Calu3 (cell line): ENCODE measurements around the gene CYTH4. TPM values are rescaled to one million over a fixed set of nuclear protein-coding genes. Genes with fewer than 3 reads are reported as not detected.

Source experiments
- BruUV-seq: library from RNA; stranded (reverse); fragments of 400-500 nt; replicated peaks from 2 replicates; lab custom pipeline; 2021; lab: Mats Ljungman, UMichigan
- CTCF ChIA-PET: fragments of 300-600 bp; sonication (Branson Sonifier 250); formaldehyde crosslinking; loops from one replicate; lab custom pipeline; 2022; ENCODE audit warnings: antibody characterized with exemption; lab: Charles Lee
- DNase-seq: peaks from one replicate; pipeline ENCODE4 v3.0.0; 2022
- H3K27ac Mint-ChIP-seq: one replicate; pipeline ENCODE4 v1.8.0; 2022; ENCODE audit warnings: mixed read lengths; ENCODE audit not compliant: unreplicated experiment
- H3K27me3 Mint-ChIP-seq: one replicate; pipeline ENCODE4 v1.8.0; 2022; ENCODE audit warnings: mixed read lengths; ENCODE audit not compliant: unreplicated experiment
- H3K36me3 Mint-ChIP-seq: one replicate; pipeline ENCODE4 v1.8.0; 2022; ENCODE audit warnings: mild to moderate bottlenecking, moderate library complexity, mixed read lengths; ENCODE audit not compliant: insufficient read depth, unreplicated experiment
- H3K4me1 Mint-ChIP-seq: one replicate; pipeline ENCODE4 v1.8.0; 2022; ENCODE audit warnings: mild to moderate bottlenecking, low read depth, mixed read lengths; ENCODE audit not compliant: unreplicated experiment
- H3K4me3 Mint-ChIP-seq: one replicate; pipeline ENCODE4 v1.8.0; 2022; ENCODE audit warnings: mild to moderate bottlenecking, low read depth, moderate library complexity, mixed read lengths; ENCODE audit not compliant: unreplicated experiment
- H3K9me3 Mint-ChIP-seq: one replicate; pipeline ENCODE4 v1.8.0; 2022; ENCODE audit warnings: low read depth, mixed read lengths; ENCODE audit not compliant: unreplicated experiment
- intact Hi-C: fragments of 100-400 bp; cut with micrococcal nuclease; formaldehyde crosslinking; loops from one replicate; pipeline ENCODE4 v1.10.0; 2022; ENCODE audit not compliant: unreplicated experiment
- total RNA-seq: library from RNA; stranded (reverse); gene quantifications from 2 replicates; pipeline ENCODE4 v1.2.3, GENCODE V29; 2022
- TF ChIP-seq, protein P1 (sequence below): fragments of 200-600 bp; IDR thresholded peaks from one replicate; pipeline ENCODE4 v1.8.0; 2022; ENCODE audit warnings: antibody characterized with exemption; ENCODE audit not compliant: unreplicated experiment

Gene CYTH4
- total RNA-seq, 1 experiment from 2014 or later: 0.38 TPM

DNA sequence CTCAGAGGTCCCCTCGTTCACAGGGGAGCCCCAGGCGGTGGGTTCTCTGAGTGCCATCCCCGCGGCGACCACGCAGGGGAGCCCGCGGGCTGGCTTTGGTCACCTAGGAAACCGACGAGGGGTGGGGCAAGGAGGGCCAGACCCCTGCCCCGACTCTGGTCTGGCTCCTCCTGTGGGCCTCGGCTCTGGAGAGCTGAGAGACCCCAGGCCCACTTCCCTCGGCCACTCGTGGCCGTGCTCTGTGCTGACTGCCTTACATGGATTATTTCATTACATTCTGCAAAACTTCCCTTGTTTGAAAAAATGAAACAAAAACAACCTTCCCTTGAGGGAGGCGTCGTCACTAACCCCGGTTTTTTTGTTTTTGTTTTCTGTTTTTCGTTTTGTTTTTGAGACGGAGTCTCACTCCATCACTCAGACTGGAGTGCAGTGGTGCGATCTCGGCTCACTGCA lies 15.1 kb upstream of the CYTH4 start:
- Mint-ChIP-seq H3K36me3 (peaks cover 9% of the 10 kb centered on the region), H3K4me1 (peaks cover 17% of the 10 kb centered on the region), H3K4me3 (peak overlapping the region; percentile 70), H3K27me3 (peaks cover 37% of the 10 kb centered on the region), H3K27ac (peak overlapping the region; percentile 81), H3K9me3 (no peaks in the 10 kb centered on the region)
- no TSS peak for BruUV-seq
- TF ChIP-seq, protein P1, sequence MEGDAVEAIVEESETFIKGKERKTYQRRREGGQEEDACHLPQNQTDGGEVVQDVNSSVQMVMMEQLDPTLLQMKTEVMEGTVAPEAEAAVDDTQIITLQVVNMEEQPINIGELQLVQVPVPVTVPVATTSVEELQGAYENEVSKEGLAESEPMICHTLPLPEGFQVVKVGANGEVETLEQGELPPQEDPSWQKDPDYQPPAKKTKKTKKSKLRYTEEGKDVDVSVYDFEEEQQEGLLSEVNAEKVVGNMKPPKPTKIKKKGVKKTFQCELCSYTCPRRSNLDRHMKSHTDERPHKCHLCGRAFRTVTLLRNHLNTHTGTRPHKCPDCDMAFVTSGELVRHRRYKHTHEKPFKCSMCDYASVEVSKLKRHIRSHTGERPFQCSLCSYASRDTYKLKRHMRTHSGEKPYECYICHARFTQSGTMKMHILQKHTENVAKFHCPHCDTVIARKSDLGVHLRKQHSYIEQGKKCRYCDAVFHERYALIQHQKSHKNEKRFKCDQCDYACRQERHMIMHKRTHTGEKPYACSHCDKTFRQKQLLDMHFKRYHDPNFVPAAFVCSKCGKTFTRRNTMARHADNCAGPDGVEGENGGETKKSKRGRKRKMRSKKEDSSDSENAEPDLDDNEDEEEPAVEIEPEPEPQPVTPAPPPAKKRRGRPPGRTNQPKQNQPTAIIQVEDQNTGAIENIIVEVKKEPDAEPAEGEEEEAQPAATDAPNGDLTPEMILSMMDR: peak; percentile 96
- DNase-seq: peak; percentile 80
- CTCF ChIA-PET: interaction anchor here (0.6 kb wide), 1 partner anchor 410 kb away, joined by 3 read pairs; no protein-coding TSS in a partner anchor
- intact Hi-C loops: loop anchor here (5.0 kb wide), 1 partner anchor 190 kb away; no protein-coding TSS in a partner anchor

DNA sequence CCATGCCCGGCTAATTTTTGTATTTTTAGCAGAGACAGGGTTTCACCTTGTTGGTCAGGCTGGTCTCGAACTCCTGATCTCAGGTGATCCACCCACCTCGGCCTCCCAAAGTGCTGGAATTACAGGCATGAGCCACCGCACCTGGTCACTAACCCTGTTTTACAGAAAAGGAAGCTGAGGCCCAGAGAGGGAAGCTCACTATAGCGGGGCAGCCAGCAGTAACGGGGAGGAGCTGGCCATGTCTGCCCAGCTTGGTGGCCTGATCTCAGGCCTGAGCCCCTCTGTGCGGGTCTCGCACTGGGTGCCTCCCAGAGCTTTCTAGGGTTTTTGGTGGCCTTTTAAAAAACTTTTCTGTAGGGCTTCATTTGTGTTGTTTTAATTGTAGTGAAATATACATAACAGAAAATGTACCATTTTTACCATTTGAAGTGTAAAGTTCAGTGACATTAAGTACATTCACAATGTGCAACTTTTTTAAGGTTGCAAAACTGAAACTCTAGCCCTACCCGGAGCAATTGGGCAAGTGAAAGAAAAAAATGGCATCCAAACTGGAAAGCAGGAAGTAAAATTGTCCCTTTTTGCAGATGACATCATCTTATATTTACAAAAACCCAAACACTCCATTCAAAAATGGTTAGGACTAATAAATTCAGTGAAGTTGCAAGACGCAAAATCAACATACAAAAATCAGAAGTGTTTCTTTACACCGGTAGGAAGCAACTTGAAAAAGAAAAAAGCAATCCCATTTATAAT lies 14.5 kb upstream of the CYTH4 start:
- Mint-ChIP-seq H3K4me3 (peak overlapping the region; percentile 70), H3K9me3 (no peaks in the 10 kb centered on the region), H3K4me1 (peaks cover 17% of the 10 kb centered on the region), H3K36me3 (peaks cover 9% of the 10 kb centered on the region), H3K27ac (peak overlapping the region; percentile 81), H3K27me3 (peaks cover 30% of the 10 kb centered on the region)
- TF ChIP-seq, protein P1: no peak
- no TSS peak for BruUV-seq
- intact Hi-C loops: loop anchor here (5.0 kb wide), 1 partner anchor 189 kb away; no protein-coding TSS in a partner anchor
- CTCF ChIA-PET: interaction anchor here (0.6 to 0.7 kb wide), 2 partner anchors 189 to 409 kb away, joined by 3 read pairs; no protein-coding TSS in a partner anchor
- no peak for DNase-seq

DNA sequence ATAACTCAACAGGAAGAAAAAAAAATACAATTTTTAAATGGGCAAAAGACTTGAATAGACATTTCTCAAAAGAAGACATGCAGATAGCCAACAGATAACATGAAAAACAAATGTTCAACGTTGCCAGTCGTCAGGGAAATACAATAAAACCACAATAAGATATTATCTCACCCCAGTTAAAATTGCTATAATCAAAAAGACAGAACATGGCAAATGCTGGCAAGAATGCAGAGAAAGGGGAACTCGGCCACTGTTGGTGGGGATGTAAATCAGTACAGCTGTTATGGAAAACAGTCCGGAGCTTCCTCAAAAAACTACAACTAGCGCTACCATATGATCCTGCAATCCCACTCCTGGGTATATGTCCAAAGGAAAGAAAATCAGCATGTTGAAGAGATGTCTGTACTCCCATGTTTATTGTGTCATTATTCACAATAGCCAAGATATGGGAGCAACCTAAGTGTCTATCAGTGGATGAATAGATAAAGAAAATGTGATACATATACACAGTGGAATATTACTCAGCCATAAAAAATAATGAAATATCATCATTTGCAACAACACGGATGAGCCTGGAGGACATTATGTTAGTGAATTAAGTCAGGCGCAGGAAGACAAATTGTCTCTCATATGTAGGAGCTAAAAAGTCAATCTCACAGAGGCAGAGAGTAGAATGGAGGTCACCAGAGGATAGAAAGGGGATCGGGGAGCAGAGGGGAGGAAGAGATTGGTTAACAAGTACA lies 12.2 kb upstream of the CYTH4 start:
- no peak overlapping the region for H3K27ac Mint-ChIP-seq
- no peak overlapping the region for H3K4me3 Mint-ChIP-seq
- no TSS peak for BruUV-seq
- peaks cover 9% of the 10 kb centered on the region for H3K36me3 Mint-ChIP-seq
- H3K9me3 Mint-ChIP-seq: no peaks in the 10 kb centered on the region
- DNase-seq: no peak
- CTCF ChIA-PET: interaction anchor here (0.6 kb wide), 1 partner anchor 62 kb away, joined by 5 read pairs; no protein-coding TSS in a partner anchor
- peaks cover 34% of the 10 kb centered on the region for H3K27me3 Mint-ChIP-seq
- intact Hi-C loops: loop anchor here (5.0 kb wide), 1 partner anchor 187 kb away; no protein-coding TSS in a partner anchor
- TF ChIP-seq, protein P1: no peak
- H3K4me1 Mint-ChIP-seq: peaks cover 17% of the 10 kb centered on the region

DNA sequence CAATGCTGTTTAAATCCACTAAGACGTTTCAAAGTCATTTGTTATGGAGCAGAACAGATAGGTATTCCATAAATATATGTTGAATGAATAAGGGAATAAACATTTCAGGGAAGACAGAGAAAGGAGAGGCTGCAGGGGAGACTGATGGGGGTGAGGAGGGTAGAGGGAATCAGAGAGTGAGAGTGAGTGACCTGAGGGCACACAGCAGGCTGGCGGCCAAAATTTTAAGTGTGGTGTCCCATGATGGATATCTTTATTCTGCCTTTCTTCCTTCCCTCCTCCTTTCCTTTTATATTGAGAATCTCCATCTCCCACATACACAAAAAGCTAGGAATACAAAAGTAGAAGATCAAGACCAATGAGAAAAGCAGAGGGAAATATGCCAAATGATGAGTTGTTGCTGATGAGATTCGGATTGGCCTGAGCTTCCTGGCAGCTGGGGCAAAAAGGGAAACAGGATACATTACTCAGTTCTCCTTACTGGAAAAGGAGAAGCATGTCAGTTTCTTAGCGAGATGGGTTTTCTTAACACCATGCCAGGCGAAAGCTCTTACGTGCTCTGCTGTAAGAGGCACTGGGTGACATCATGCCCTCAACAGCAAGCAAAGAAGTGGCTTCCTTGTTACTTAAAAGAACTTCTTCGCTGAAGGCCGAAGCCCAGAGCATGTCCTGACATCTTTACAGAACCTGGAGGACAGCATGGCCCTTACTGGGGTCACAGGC lies 11.2 kb upstream of the CYTH4 start:
- Mint-ChIP-seq H3K27me3 (peaks cover 39% of the 10 kb centered on the region), H3K27ac (no peak overlapping the region), H3K36me3 (peaks cover 9% of the 10 kb centered on the region), H3K4me3 (no peak overlapping the region), H3K4me1 (peaks cover 17% of the 10 kb centered on the region), H3K9me3 (no peaks in the 10 kb centered on the region)
- BruUV-seq: no TSS peak
- TF ChIP-seq, protein P1: no peak
- CTCF ChIA-PET: no interaction called here
- no peak for DNase-seq
- intact Hi-C loops: no loop called here
